NCI-H2171 (cell line): ENCODE measurements around the gene MRTFA.
A peak's percentile ranks its signal among the peaks of the same experiment; 100 is the strongest.

Source experiments
- DNase-seq: peaks from one replicate; lab custom pipeline; 2025; lab: John Stamatoyannopoulos, UW

Gene MRTFA

DNA sequence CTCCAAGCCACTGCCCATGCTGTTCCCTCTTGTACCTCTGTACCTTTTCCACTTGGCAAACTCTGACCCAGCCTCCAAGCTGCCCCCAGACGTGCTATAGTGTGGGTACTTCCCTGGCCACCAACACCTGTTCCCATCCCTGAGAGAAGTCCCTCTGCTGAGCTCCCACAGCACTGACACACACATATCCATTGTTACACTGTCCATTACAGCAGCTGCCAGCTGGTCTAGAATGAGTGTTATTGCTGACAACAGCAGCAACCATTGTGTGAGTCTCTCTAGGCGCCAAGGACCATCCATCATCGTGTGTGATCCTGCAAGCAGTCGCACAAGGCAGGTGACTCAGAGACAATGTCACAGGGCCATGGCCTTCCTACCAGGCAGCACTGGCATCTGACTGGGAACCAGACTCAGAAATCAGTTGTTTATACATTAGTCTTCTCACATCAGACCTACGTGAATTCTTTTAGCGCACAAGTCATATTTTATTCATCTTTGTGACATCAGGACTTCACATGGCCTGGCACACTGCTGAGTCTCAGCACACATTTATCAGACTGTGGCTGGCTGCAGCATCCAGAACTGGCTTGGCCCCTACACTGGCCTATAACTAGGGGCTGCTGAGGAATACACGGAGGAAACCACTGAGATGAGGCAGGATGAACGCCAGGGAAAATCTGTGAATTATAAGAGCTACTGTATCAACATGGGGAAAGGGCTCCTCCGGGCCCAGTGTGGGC lies 209.8 kb downstream of the MRTFA start:
- no peak for DNase-seq

DNA sequence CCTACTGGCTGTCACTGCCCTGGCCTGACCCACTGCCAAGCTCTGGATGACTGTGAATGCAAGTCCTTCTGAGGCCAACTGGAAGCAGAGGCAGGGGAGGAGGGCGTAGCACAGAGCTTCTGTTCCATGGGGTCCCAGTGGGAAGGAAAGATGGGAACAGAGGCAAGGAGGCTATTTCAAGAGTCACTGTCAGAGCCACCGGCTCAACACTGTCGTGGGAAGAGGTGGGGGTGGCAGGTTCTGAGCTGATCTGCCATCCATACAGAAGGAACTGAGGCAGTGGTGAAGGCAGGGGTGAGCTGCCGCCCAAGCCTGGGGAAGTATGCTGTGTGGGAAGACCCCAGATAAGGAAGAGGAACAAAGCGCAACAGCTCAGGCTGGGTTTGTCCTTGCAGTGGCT lies 211.4 kb downstream of the MRTFA start:
- DNase-seq: no peak

DNA sequence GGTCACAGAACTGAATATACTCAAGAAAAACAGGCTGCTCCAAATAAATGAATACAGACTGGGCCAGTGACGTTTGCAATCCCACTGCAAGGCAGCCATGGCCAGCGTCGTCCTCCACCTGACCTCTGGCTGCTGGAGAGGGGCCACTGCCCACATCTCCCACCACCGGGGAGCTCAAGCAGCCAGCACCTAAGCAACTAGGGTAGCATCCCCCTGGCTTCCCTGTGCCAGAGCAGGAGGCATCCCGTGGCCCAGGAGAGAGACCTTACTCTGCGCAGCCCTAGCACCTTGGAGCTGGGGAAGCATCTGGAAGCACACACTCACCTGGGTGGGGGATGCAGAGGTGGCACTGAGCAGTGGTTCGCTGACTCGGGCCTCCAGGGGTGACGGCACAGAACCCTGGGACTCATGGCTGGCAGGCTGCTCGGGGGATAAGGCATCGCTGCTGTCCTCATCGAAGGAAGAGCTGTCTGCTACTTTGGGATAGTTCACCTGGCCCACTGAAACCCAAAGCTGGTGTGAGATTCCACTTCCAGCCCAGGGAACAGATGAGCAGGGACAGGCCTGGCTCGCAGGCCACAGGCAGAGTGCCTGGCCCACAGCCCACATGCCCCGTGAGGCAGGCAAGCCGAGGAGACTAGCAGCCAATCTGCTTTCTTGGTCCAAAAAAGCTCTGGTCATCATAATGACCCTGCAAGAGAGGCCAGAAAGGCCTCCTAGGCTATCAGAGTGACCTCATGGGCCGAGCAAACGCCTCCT lies 212.5 kb downstream of the MRTFA start:
- no peak for DNase-seq

DNA sequence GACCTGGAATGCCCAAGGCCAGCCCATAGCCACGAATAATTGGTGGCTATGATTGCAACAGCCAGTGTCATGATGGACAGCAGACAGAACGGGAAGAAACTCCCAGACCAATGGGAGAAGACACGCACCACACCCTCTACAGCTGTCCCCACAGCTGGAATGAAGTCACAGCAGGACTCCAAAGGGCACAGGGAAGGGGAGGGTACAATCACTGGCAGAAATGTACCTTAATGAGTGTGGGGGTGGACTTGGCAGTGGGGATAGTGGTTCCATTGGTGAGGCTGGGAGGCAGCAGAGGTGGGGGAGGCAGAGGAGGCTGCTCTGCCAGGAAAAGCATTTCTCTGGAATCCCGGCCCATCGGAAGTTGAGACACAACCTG lies 213.2 kb downstream of the MRTFA start:
- no peak for DNase-seq

DNA sequence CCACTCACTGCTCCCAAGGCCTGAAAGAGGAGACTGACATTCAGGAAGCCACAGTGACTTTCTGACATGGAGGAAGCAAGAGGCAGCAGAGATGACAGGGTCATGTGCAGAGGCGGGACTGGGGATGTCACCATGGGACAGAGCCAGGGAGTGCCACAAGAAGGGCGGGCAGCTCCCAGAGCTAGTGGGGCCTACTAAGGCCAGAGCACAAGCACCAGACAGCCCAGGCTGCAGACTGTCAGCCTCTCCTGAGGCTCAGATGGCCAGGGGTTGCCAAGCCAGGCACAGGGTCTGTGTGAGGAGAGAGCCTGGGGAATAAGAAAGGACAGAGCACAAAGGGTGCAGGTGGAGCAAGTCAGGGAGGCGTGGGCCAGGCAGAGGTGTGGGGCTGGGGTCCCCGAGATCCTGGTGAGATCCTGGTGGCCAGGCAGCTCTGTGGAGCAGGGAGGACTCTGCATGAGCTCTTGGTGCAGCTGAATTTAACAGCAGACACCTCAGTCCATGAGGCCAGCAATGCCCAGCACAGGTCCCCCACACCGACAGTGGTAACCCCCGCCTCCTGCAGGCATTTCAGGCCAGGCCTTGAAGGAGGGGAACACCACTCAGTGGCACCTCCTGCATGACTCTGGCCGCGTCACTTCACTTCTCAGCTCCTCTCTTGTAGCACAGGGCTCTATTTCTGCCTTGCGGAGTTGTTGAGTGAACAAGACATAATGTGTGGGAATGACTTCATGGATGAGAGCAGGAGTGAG lies 213.8 kb downstream of the MRTFA start:
- no peak for DNase-seq

DNA sequence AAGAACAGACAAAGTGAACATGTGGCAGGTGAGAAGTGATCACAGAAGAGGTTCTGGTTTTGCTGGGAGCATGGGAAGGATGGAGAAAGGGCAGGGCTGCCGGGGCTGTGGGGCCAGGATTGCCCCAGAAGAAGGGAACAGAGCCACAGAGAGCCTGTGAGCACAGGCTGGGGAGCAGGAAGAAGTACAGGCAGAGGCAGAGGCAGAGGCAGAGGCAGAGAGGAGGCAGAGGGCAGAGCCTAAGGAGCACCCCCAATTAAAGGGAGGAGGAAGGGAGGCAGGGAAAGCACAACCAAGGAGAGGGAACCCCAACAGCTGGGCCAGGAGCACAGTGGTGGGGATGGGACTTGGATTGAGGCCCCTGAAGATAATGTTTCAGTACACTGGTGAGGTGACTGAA lies 214.6 kb downstream of the MRTFA start:
- no peak for DNase-seq

DNA sequence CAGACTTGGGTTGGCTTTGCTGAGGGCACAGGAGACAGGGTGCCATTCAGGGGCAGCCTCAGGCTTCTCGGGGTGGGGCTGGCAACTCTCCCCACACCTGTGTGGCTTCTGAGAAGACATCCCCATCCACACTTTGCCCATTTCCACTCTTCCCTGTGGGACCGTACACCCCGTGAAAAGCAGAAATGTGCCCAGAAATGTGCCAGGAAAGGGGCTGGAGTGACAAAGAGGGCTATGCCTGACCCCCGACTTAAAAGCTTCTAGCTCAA lies 215.5 kb downstream of the MRTFA start:
- no peak for DNase-seq

DNA sequence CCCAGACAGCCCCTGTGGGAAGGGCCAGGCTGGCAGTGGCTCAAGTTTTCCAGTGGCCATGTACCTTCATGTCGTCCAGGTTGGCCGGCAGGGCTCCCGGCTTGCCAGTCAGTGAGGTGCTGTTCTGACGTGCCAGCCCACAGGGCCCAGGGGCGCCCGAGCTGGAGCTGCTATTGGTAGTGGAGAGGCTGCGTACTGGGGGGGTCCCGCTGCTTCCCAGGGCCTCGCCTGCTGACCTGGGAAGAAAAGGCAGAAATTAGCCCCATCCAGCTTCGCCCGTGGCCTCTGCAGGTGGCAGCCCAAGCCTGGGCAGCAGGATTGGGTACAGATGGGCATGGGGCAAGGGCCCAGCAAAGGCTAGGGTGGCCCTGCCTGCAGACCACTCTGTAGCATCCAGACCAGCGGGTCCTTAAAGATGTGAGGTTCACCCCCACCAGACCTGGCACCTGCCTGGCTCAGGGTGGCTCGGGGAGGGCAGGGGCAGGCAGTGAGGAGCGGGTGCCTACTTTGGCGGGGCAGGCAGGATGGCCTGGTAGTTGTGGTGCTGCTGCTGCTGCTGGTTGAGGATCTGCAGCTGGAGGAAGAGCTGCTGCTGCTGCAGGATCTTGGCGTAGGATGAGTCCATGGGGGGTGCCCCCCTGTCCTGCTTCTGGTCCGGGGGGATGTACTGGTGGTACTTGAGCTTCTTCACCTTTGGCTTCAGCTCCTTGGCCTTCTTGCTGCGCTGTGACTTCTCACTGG lies 216.0 kb downstream of the MRTFA start:
- no peak for DNase-seq

DNA sequence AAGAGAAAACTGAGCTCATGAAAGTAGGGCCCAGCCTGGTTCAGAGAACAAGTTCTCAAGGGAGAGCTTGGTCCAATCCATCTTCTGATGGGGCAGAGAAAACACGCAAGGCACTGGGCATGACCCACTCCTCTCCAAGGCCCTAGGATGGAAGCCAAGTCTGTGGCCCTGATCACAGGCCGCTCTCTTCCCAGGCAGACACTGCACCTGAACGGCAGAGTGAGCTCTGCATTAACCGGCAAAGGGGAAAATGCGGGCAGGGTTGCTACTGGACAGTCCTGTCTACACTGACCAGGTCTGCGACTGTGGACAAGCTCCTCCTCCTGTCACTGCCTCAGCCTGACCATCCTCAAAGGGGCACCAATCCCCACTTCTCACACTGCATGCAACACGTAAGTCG lies 216.8 kb downstream of the MRTFA start:
- no peak for DNase-seq

DNA sequence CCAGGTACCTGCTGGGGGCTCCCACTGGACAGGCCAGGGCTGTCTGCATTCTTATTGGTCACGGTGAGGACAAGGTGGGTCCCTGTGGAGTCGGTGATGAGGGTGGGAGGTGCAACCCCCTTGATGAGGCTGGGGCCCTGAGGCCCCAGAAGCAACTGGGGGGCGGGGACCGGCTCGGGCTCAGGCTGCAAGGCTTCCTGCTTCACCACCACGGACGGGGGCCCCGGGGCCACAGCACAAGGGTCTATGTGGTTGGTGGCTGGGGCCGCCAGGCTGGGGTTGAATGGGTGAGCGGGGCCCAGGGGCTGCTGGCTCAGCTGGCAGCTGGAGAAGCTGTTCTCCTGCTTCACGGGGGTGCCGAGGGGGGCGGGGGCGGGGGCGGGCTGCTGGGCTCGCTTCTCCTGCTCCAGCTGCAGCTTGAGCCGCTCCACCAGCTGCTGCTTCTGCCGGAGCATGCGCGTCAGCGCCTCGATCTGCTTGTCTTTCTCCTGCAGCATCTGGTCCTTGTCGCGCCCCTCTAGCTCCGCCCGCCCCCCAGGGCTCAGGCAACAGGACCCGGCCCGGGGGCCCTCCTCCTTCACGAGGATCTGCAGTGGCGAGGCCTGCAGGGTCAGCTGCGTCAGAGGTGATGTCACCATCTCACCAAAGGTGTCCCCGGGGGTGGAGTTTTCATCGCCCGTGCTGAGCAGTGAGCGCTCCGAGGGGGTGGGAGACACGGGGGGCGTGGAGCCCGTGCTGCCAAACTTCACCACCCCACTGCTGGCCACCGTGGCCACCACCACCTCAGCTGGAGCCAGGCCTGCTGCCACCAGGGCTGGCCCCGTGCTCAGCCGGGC lies 217.9 kb downstream of the MRTFA start:
- peak; percentile 96 for DNase-seq

DNA sequence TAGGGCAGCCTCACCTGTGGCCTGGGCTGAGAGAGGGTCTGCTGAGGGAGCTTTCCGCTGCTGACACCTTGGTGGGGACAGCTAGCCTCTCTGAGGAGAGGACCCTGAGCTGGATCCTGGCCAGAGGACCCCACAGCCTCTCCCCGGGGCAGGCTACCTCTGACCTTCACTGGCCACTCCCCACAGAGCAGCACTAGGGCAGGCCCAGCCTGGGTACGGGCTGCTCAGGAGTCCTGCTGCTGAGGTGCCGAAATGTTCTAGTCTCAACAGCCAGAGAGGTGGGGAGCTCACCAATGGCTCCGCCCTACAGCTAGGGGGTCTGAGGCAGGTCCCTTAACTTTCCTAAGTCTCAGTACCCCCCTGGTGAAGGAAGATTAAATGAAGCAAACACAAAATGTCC lies 218.6 kb downstream of the MRTFA start:
- DNase-seq: no peak

DNA sequence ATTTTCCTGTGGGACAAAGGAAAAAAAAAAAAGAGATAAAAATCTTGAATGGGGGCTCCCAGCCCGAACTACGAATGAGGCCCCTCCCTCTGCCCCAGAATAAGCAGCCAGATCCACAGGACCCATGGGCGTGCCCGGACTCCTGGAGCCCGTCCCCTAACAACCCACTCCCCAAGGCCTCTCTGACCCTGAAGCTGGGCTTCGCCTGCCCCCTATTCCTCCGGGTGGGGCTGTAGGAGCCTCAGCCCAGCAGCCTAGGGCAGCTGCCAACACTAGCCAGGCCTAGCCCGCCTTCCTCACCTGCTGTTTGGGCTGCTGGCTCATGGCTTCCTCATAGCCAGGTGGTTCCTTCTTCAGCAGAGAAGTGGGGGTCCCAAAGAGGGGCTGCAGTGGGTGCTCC lies 219.5 kb downstream of the MRTFA start:
- no peak for DNase-seq

DNA sequence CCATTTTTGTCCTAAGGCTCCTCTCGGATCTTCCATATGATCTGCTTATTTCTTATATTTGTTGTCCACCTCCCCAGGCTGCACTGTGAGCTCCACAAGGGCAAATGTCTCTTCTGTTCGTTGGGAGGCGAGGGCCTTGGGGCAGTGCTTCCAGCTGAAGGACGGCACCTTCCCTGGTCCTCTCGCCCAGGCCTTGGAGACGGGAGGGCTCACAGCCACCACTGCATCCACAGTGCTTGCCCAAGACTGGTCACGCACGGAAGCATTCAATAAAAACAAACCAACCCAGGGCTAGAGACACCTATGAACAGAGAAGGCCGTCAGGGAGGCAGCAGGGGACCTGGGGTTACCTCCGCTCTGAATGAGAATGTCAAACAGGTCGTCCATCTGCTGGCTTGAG lies 219.9 kb downstream of the MRTFA start:
- no peak for DNase-seq

DNA sequence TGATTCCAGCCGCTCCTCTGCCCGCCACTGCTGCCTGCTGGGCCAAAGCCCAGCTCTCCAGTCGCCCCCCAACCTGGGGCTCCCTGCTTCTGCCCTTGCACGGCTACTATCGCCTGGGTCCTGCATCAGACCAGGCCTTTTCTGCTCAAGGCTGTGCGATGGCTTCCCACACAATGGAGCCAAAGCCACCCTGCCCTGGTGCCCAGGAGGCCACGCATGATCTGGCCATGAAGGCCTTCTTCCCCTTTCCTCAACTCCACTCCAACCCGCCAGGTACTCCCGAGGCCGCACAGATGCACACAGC lies 220.3 kb downstream of the MRTFA start:
- no peak for DNase-seq

DNA sequence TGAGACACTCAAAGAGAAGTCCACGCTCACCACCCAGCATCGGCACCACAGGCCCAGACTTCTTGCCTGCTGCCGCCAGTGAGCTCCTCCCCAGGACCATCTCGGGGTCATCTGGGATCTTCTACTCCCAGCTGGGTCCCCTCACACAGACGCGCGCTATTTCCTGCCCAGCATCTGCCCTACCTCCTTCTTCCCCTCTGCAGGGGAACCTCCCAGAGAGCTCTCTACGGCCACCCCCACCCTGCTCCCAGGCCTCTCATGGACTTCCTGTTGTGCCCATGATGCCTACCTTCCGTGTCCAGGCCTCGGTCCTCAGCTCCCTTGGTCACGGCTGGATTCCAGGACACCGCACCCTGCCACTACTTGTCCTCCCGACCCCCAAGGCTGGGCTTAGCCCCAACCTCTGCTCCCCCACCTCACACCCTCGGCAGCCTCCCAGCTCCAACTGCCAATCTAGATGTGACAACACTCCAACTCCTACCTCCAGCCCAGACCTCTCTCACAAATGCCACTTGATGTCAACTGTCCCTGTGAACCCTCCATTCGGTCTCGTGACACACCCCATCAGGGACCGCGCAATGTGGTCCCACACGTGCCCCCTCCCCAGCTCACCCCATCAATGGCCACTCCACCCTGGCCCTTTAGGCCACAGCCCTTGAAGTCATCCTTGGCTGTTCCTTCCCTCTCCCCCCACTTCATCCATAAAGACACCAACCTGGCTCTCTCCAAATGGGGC lies 220.8 kb downstream of the MRTFA start:
- DNase-seq: no peak

DNA sequence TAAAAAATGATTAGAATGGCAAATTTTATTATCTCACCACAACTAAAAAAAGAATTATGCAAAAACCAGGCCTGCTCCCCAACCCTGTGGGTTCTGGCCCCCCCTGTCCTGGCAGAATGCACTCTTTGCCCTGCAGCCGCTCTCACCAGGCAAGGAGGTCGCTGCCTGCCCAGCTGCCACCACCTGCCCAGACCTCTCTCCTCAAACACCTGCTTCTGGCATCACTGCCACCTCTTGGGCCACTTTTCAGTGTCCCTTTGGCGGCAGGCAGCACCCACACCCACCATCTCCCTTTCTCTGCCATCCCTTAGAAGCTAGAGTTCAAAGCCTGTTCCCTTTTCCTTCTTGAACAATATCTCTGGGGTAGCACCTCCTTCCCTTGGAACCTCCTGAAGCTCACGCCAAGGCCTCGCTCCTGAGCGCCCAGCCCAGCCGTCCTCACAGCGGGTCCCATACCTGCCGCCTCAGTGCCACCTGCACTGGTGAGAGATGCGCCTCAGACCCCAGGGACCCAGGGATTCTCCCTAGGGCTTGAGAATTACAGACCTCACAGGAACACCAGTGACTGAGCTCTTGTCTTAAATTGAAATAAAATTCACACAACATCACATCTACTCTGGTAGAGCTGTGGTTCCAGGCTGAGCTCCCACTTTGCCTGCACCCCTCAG lies 221.5 kb downstream of the MRTFA start:
- no peak for DNase-seq

DNA sequence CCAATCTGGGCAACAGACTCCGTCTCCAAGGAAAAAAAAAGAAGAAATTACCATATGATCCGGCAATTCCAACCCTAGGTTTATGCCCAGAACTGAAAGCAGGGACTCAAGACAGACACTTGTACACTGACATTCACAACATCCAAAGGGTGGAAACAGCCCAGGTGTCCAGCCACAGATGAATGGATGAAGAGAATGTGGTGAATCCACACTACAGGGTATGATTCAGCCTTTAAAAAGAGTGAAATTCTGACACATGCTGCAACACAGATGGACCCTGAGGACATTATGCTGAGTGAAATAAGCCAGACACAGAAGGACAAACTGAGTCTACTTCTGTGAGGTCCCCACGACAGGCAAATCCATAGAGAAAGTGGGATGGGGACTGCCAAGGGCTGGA lies 222.2 kb downstream of the MRTFA start:
- no peak for DNase-seq

DNA sequence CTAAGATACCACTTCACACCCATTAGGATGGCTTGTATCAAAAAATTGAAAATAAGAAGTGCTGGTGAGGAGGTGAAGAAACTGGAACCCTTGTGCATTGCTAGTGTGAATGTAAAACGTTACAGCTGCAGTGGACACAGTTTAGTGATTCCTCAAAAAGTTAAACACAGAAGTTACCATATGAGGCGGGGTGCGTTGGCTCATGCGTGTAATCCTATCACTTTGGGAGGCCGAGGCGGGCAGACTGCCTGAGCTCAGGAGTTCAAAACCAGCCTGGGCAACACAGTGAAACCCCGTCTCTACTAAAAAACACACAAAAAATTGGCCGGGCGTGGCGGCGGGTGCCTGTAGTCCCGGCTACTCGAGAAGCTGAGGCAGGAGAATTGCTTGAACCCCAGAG lies 222.6 kb downstream of the MRTFA start:
- no peak for DNase-seq

DNA sequence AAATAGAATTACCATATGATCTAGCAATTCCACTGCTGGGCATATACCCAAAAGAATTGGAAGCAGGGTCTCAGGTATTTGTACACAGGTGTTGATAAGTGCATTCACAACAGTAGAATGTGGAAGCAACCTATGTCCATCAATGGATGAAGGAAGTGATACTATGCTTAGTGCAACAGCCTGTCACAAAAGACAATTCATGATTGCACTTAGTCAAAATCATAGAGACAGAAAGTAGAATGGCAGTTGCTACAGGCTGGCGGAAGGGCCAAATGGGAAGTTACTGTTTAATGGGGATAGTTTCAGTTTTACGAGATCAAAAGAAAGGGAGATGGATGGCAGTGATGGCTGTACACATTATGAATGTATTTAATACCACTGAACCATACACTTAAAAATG lies 224.1 kb downstream of the MRTFA start:
- no peak for DNase-seq

DNA sequence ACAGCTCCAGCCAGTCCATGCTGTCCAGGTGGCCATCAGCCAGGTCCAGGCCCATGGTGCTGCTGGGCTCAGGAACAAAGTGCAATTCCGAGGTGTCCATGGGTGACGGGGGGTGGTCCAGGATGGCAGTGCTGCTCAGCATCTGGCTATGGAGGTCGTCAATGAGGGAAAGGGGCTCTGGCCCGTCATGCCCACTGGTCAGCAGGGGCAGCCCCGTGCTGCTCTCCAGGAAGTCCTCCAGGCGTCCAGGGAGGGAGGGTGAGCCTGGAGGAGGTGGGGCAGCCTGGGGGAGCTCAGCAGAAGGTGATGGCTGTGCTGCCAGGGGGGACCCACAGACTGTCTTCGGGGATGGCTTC lies 225.0 kb downstream of the MRTFA start:
- no peak for DNase-seq
